HG03521 (cell line): ENCODE measurements around the gene SEMA5A.
"Not testable (repeated sequence)": the region's sequence is repeated elsewhere in the genome, so short reads cannot be mapped to it uniquely, and the experiment has no call there.

Experiments
- ATAC-seq: cut with Tn5 transposase; IDR thresholded peaks from one replicate; pipeline ENCODE4 v1.9.1; 2021; ENCODE audit warnings: mild to moderate bottlenecking, moderate library complexity; ENCODE audit not compliant: unreplicated experiment

SEMA5A gene

DNA sequence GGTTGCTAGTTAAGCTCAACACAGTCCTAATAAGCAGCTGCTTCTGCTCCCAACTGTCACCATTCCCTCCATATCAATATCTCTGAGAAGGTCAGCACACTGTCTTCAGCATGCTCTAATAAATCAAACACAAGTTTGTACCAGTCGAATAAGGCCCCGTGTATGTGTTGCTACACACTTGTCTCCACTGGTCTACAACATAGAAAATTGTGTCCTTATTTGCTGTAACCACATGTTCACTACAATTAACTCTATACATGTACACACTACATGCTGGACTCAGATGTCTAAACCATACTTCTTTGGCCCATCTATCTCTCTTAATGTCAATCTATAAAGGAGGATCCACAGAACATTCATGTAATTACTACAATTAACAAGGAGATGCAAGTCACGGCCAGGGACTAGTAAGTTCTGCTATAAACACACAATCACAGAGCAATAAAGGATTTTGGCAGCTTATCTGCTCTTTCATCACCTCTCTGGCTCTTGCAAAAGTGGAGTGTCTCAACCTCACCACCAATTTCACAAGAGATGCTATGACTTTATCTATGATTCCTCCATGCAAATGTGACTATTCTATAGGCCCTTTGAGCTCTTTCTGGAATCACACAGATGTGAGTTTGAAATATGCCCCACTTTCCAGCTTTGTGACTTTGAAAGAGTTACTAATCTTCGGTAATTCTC, 143.9 kb downstream of the SEMA5A start:
- ATAC-seq, result no peak

DNA sequence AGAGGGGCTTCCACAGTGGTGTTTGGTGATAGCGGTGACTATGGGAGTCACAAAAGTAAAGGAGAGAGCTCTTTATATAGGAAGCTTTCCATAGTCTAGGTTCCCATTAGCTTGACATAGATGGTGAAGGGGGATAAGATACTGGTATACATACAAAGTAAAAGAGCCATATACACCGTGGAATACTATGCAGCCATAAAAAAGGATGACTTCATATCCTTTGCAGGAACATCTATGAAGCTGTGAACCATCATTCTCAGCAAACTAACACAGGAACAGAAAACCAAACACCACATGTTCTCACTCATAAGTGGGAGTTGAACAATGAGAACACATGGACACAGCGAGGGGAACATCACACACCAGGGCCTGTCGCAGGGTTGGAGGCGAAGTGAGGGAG, 146.1 kb downstream of the SEMA5A start:
- not testable (repeated sequence) for ATAC-seq

DNA sequence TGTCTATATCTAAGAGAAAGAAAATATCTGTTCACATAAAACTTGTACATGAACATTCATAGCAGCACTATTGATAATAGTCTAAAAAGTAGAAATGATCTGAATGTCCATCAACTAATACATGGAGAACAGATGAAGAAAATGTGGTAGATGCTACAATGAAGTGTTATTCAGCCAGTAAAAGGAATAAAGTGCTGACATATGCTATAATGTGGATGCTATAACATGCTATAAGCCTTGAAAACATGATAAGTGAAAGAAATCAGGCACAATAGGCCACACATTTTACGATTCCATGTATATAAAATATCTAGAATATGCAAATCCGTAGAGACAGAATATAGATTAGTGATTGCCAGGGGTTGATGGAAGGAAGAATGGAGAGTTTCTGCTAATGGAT, 146.8 kb downstream of the SEMA5A start:
- no peak for ATAC-seq

DNA sequence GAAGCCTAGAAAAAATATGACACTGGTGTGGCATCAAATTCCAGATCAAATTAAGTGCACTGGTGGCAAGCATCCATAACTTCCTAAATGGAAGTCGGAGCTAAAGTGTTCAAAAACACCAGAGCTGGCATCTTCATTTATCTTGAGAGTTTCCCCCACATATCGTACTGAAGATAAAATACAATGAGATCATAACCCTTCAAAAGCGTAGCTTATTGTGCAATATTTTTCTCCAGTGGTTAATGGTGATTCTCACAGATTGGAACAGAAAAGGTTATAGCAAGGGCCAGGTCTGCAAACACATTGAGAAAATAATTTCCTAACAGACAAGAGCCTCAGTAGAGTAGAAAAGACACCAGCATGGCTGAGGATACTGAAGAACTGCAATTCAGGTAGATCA, 147.6 kb downstream of the SEMA5A start:
- ATAC-seq, result no peak

DNA sequence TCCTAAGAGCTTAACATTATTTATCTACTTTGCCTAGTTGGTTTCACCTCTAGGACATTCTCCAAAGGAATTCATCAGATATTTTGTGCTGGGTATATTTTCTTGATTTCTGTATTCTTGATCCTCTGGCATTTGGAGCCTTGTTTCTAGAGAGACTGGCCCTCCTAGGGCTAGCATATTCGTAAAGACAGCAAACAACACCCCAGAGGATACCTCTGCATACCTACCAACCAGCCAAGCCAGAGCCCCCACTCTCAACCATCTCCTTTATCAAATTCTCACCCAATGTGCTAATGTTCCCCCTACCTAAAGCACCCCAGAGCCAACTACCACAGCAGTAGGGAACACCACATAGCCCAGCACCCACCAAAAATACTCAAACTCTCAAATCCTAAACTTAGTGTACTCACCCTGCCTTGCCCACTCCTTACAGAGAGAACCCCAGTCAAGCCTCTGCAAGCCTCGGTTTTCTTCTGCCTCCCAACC, 149.5 kb downstream of the SEMA5A start:
- no peak for ATAC-seq

DNA sequence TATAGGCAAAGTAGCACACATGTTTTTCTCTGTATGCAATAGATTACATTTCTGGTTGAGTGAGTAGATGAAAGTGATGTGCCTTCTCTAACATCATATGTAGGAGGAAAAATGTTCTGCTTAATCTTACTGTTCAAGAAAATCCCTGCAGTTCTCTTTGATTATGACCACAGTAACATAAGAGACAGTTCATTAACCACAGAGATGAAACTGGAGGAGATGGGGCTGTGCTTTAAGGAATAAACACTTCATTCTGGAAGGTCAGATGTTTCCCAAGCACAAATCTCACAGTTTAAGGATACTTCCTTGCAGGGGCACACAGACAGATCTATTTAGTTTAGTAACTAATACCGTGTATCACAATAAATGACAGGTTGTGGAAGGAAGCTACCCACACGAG, 150.2 kb downstream of the SEMA5A start:
- ATAC-seq, result no peak

DNA sequence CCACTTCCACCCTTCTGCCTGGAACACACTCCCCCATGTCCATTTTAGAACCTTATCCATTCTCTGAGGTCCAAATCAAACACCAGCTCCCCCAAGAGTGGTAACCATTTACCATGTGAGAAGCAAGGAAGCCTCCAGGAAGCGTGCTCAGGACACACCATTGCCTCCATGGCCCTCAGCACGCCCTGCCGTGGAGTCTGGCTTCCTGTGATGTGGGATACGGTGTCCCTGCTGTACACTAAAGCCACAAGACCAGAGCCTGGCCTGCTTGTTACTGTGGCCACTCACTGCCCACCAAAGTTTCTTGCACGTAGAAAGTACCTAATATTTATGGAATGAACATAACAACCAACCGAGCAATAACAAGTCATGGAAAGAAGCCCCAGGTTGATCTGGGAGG, 151.7 kb downstream of the SEMA5A start:
- no peak for ATAC-seq

DNA sequence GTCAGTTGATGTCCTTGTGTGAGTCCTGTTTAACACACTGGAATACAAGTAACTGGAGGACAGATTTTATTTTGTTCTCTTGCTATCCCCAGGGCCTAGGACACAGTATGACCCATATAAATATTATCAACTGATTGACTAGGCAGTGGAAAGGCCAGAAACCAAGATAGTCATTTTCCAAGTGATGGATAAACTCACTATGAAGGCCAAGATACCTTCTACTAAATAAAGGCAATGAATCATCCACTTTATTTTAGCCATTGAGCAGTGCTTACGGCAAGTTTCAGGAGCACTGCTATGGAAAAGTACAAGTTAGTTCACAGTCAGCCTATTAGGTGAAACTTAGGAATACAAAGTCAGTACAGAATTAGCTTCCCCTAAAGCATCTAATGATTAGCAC, 153.2 kb downstream of the SEMA5A start:
- no peak for ATAC-seq

DNA sequence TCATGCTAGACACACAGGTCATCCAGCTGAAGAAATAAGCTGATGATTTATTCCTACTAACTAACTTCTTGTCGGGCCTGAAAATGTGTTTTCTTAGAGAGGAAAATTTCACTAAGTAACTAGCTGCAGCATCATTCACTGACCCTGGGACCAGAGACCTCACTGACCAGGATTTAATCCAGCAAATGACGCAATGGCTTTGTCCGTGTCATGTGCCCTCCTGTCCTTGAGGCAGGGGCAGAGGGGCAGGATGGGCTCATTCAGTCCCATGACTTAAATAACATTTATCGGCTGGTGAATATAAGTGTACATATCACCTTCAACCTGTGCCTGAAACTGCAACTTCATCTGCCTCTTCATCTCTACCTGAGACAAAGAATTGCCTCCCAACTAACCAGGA, 154.8 kb downstream of the SEMA5A start:
- ATAC-seq, result no peak

DNA sequence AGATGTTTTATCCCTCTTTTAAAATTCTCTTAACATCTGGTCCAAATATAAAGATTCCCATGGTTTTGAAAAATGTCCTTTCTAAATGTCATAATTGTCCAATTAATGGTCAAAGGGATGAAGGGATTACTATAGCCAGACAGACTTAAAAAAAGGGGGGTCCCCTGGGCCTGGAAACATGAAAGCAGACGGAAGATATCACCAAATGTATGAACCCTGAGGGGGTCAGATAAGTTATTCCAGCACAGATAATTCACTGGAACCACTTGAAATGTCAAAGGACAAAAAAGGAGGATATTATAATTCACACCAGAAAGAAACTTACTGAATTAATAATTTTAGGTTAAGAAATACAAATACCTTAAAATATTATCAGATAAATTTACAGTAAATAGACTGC, 155.8 kb downstream of the SEMA5A start:
- ATAC-seq, result no peak

DNA sequence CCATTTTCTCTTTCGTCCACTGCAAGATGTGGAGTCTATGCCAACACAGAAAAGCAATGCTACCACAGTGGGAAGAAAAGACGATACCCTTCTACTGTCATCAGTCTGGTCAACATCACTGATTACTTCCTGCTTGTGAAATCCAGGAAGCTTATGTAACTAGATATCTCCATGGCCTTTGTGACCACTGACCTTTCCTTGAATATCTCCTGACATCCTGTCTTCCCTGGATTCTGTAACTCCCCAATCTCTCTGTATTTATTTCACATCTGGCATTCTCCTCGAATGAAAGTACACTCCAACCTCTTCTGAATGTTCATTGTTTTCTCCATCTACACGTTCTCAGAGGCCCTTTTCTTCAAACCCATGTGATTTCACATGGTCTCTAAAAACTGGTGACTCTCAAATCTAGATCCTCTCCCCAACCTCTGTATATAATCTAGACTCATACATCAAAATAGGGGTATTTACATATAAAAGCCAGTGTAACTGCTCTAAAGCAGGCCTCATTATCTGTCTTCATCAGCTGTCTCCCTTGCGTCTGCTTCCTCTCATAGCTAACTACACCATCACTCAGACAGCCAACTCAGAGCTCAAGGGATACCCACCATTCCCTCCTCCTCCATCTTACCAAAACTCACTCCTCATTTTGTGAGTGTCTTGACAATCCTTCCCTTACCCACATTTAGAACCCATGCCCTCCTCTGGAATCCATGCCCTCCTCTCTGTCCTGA, 156.8 kb downstream of the SEMA5A start:
- ATAC-seq, result no peak

DNA sequence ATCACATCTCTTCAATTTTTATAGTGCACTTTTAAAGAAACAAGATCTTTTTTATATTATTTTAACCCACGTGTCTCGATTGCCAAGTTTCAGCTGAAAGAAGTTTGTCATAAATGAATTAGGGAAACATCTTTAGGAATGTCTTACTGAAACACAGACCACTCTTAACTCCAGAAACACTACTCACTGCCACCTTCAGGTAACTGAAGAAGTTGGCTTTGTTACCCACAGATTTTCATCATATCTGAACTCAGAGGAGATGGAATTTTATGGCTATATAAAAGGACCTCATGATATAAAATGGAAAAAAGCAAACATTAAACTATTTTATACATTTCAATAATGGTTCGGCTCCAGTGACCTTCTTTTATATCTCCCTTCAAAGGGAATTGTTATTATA, 158.0 kb downstream of the SEMA5A start:
- ATAC-seq, result no peak

DNA sequence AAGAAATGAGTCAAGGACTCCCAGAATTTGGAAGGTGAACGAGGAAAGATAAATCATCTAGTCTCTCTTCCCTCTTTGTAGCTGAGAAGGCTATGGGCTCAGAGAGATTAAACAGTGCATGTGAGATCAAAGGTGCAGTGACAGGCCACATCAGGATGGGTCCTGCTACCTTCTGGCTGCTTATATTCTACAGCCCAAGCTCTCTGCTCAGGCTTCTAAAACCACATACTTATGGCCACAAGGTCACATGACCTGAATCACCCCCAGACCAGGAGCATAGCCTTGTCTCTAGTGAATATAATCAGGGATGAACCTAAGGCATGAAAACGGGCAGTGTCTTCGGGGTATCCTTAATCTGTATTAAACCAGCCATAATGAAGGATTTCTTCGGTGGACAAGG, 158.9 kb downstream of the SEMA5A start:
- ATAC-seq, result no peak

DNA sequence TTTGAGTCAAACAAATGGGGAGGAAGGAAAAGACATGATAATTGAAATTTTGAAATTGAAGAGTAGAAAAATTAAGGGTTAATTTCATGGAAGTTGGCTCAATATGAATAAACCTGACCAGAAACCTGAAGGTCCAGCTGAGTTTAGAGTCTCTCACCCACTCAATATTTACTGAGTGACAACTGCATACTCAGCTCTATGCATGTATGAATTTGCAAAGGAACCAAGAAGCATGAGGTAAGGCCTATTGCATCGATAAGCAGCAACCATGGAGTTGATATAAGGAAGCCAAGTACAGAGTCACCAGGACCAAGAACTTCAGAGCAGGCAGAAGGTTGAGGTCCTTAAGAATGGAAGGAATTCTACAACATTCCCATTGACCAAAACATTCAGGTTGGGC, 163.4 kb downstream of the SEMA5A start:
- no peak for ATAC-seq

DNA sequence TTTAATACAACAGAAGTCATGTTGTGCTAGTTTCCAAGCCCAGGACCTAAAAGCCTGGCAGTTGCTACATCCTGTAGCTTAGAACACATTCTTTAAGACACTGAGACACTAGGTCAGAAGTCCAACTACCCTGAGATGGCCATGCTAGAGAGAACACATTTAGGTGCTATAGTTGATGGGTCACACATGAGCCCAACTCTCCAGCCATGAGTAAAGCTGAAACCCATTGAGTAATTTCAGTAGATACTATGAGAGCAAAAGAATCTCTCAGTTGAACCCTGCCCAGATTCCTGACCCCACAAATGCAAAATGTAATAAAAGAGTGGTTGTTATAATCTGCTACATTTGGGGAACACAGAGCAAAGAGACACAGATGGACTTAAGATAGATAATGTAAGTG, 164.4 kb downstream of the SEMA5A start:
- peak; percentile 76 for ATAC-seq

DNA sequence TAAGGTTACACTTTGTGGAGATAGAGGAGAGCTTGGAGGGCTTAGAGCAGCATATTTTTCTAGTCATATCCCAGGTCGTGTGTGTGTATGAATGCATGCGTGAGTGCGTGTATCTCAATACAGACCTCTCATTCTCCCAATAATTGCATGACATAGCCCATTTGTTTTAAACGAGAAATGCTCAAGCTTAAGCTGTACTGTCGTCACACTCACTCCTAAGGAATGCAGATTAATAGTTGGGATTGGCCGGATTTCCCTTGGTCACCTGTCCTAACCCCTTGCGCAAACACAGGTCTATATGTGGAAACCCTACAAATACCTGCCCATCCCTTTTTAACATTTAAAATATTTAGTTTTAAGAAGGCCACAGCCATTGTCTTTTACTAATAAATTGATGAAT, 165.8 kb downstream of the SEMA5A start:
- no peak for ATAC-seq

DNA sequence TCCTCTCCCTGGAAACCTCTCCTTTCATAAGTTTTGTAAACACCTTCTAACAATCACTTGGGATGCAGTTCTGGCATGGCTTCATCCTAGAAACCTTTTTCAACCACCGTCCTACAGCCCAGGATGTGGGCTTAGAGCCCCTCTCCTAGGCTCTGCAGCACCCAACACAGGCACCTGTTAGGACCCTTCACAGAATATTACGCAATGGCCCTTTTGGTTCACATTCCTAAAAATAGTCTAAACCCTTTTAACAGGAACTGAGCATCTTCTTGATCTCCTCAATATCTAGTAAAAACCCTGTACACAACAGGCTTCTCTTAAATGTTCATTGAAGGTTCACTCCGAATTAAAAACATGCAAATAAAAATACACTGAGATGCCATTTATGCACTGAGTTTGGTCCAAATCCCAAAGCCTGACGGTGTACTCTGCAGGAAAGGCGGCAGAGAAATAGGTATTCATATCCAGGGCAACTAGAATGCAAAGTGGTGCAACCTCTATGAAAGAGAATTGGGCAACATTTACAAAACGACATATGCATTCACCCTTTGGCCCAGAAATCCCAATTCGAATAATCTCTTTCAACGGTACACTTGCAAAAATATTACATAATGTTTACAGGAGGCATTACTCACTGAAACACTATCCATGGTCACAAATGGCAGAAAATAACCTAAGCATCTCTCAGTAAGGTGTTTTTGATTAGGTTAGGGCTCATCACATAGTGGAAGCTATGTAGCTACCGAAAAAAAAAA, 169.3 kb downstream of the SEMA5A start:
- ATAC-seq, result no peak

DNA sequence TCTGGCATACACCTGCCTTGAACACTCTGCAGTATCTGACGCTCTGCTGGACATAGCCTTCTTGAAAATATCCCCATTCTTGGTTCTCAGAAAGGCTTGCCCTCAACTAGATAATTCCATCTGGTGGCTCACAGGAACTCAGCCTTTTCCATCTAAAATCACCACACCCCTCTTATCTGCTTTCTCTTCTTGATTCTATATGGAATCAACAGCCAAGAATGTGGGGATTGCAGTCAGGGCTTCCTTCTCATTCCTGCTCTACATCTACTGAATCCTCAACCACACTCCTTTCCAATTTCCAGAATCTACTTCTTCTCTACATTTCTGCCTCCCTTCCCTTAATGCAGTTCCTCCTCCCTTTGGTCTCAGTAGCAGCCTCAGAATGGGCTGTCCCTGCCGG, 170.1 kb downstream of the SEMA5A start:
- no peak for ATAC-seq

DNA sequence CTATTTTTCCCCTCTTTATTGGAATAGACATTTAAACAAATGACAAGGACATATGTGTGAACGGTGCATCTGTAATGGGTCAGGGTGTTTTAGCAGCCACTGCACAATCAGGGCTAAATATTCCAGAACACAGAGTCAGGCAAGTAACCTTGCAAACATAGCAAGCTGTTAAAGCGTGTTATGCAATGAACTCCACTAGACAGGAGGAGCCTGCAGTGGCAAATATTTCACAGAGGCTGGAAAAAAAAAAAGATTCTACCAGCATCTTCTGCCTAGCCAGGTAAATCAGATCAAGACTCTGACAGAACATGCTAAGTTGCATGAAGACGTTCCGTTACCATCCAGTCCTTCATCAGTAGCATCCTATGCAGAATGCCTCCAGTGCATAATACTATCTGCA, 171.8 kb downstream of the SEMA5A start:
- no peak for ATAC-seq

DNA sequence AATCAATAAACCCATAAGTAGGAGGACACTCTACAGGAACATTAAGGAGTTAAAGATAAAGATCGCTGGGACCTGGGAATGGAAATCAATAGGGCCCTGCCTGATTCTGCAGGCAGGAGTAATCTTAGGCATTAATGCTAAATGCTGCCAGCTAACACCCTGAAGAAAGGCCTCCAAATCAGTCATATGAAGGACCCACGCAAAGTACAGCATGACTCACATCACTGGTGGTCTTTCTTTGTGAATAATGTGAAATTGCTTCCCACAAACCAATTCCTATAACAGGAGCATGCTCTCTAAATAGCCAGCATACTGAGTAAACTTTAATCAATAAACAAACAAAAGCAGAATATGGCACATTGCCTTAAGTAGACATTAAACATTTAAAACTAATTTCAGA, 172.3 kb downstream of the SEMA5A start:
- ATAC-seq, result no peak

DNA sequence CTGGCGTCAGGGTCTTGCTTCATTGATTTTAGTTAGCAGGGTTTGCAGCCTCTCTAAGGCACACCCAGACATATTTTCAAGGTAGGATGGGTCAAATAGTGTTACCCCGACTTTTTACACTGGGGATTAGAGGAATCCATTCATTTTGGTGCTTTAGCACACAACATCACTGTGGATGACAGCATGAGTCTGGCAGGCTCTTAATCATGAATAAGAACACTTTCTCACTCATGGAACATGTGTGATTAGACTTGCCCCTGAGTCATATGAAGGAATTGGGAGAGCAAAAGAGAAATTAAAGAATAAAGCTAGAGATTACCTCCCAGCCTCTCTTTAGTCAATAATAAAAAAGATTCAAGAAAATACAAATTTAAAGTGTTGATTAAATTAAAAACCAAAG, 175.6 kb downstream of the SEMA5A start:
- ATAC-seq, result no peak

DNA sequence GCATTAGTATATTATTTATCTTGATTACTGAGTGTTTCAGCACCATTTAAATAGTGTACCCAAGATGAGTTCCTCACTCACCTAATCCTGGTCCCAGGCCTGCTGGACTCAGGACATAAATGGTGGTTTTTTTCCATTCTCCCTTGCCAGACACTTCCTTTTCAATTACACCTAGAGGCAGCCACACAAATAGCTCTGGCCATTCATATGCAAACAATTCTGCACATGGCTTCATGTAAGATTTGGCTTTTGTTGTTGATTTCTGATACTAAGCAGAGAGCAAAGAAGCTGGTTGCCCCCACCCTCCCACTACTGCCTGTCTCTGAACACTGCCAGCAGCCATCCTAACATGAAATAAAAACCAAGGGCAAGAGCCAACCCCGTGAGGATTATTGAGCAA, 180.4 kb downstream of the SEMA5A start:
- no peak for ATAC-seq
